HG03139 (cell line): ENCODE measurements around the gene GPAM.

Experiments used
- ATAC-seq: cut with Tn5 transposase; IDR thresholded peaks from one replicate; pipeline ENCODE4 v1.9.1; 2021; ENCODE audit not compliant: unreplicated experiment

The GPAM gene

GRCh38 chr10:112185959-112186358, 2.4 kb upstream of the GPAM start:
- no peak for ATAC-seq

DNA sequence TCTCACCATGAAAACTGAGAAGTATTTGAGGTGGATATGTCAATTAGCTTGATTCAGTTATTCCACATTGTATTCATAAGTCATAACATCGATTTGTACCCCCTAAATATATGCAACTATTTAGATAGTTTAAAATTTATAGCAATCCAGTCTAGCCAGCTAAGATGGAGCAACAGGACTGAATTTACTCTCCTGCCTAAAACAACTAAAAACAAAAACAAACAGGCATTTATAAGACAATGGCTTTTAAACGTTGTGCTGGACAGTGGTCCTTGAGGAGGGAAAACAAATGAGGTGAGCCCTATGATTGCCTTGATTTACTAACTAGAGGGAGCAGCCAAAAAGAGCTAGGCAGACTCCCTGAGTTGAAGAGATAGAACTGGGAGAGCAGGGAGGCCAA, 814 bp upstream of the GPAM start:
- no peak for ATAC-seq

- ATAC-seq, result no peak
Observed at GRCh38 chr10:112184052-112184371, 447 bp upstream of the GPAM start.

DNA sequence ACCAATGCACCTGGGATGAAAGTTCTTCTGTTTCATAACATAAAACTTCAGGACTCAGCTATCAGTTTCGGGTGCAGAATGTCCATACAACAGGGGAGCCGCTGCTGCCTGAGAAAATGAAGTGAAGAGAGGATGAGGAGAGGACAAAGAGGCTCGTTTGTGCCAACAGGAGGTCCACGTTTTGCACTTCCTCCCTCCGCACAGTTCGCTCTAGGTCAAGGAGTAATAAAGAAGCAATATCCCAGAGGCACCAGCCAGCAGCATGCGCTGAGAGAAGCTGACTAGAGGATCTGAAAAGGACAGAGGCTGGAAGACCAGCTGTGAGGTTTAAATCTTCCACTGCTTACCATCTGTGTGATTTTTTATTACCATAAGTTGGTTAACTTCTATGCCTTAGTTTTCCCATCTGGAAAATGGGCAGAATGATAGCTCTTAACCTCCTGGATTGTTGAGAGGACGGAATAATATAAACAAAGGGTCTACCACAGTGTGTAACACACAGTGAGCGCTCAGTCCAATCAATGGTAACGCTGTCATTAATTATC, 709 bp downstream of the GPAM start:
- no peak for ATAC-seq

GRCh38 chr10:112177247-112177646, 6.3 kb downstream of the GPAM start:
- ATAC-seq, result no peak

DNA sequence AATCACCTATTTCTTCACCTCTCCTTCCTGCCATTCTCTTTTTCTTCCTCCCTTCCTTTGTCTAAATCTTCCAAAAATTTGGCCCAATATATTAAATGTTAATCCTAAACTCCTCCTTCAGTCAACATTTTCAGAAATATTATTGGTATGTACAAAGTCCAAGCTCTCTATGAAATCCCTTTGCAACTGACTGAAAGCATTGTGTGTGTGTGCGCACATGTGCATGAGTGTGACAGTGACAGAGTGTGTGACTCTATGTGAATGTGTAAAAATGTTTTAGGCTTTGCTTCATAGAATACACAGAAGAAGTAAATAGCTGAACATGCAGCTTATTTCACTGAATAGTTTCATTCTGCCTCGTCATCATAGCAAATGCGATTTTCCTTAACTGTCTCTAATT, 7.0 kb downstream of the GPAM start:
- ATAC-seq, result no peak

GRCh38 chr10:112175409-112175808, 8.2 kb downstream of the GPAM start:
- ATAC-seq, result no peak

DNA sequence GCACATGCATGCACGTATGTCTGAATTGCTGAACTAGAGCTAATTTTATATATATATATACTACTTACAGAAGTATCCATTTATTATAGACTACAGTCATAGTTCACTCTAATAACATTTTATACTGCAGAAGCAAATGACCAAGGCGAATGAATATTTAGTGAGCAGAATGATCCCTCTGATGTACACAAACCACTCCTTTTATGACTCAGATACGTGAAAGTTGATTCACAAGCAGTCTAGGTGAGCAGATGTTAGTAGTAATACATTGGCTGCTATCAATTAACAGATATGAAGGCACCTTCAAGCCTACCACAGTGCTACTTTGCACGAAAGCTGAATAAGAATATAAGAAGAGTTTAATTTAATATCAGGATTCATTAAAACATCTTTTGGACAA, 10.4 kb downstream of the GPAM start:
- no peak for ATAC-seq

- ATAC-seq, result no peak
Observed at GRCh38 chr10:112168733-112169132, 14.8 kb downstream of the GPAM start.

- ATAC-seq, result no peak
Observed at GRCh38 chr10:112166800-112167199, 16.8 kb downstream of the GPAM start.

- ATAC-seq, result no peak
Observed at GRCh38 chr10:112161757-112162518, 21.6 kb downstream of the GPAM start.

GRCh38 chr10:112160834-112161233, 22.7 kb downstream of the GPAM start:
- no peak for ATAC-seq

DNA sequence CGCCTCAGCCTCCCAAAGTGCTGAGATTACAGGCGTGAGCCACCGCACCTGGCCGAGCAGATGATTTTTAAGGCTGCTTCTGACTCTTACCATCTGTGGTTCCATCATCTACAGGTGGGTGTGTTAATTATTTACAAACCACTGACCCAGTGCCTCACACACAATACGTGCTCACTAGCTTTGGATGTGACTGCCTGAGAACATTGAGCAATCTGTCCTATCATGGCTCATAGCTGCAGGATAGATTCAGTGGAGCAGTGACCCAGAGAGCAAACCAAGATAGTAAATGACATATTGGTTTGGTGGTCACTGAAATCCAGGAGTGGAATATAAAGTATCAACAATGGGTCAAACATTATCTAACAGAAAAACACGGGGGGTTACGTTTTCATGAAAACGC, 24.1 kb downstream of the GPAM start:
- ATAC-seq, result no peak

GRCh38 chr10:112151524-112152039, 32.0 kb downstream of the GPAM start:
- ATAC-seq, result no peak

DNA sequence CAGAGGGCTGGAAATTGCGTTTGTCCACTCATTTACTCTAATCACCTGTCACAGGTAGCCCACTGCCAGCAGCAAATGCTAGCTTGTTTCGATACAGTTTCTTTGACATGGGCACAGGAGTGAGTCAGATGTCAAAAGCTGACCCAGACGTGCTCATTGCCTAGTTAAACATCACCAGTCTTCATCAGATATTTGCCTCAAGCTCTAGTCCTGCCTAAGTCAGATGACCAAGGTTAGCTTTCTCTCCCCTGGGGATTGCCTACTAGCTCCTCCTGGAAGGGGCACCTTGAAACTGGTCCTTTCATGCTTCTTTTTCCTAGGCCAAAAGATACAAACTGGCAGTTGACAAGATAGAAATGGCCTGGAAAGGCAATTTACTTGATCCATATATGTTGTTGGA, 35.2 kb downstream of the GPAM start:
- ATAC-seq, result no peak

GRCh38 chr10:112146799-112147198, 36.8 kb downstream of the GPAM start:
- no peak for ATAC-seq

GRCh38 chr10:112145263-112145662, 38.3 kb downstream of the GPAM start:
- no peak for ATAC-seq

- no peak for ATAC-seq
Observed at GRCh38 chr10:112143420-112143819, 40.1 kb downstream of the GPAM start.

GRCh38 chr10:112141292-112141691, 42.3 kb downstream of the GPAM start:
- ATAC-seq, result no peak

DNA sequence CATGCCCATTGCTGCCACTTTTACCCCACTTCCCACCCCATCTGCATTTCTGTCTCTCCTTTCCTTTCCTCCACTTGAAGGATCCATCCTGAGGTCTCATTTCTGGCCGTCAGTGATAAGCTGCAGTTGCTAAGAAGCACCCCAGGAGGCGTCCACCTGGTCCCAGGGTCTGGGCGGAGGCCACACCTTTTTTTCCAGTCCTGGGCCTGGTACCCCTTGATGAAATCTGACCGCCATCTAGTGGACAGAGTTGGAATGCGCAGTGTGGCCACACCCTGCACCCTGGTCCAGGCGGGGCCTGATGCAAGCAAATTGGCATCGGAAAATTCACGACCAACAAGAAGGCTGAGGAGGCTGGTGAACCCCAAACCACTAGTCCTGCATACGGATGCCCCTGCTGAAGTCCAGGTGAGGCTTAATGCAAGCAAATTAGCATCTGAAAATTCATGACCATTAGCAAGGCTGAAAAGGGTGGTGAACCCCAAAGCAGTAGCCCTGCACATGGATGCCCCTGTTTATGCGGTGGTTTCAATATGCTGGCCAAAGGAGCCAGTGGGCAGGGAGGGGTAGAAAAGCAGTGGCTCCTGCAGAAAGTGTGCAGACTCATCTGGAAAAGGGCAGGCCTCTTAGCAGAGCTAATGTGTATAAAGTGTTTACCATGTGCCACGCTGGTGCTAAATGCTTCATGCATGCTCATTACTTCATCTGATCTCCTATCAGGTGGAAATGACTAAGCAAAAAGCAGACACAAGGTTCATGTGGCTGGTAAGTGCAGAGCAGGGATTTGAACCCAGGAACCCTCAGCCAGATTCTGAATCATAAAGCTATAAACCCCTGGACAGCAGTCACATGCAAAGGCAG, 43.2 kb downstream of the GPAM start:
- ATAC-seq, result peak; percentile 98

GRCh38 chr10:112139176-112139575, 44.4 kb downstream of the GPAM start:
- ATAC-seq, result no peak
